ENCODE data around the gene WFIKKN1.

WFIKKN1 gene

DNA sequence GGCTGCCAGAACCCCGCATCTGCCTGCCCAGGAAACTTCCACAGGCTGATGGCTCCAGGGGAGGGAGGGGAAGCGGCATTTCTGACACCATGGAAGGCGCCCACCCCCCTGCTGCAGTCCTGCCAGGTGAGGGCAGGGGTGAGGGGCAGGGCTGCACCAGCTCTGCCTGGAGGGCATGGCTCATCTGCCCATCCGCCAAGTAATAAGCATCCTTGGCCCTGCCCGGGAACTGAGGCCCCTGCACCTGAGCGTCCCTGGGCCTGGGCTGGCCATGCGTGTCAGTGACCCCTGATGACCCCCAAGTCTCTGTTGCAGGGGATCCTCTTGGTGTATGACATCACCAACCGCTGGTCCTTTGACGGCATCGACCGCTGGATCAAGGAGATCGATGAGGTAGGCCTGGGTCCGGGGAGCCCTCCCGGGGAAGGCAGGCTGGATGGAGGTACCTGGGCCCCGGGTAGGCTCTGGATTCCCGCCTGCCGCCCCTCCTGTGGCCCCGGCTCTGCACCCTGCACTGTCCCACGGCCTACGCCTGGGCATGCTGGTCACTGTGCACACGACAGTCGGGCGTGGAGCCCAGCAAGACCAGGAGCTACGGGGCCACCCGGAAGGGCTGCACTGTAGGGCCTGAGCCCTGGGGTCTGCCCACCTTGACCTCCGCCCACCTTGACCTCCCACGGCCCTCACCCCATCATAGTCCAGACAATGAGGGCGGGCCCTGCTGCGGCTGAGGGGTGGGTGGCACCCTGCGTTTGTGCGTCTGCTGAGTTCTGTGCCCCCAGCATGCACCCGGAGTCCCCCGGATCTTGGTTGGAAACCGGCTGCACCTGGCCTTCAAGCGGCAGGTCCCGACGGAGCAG is 5.4 kb upstream of the WFIKKN1 start:
- DNase-seq: no peak

DNA sequence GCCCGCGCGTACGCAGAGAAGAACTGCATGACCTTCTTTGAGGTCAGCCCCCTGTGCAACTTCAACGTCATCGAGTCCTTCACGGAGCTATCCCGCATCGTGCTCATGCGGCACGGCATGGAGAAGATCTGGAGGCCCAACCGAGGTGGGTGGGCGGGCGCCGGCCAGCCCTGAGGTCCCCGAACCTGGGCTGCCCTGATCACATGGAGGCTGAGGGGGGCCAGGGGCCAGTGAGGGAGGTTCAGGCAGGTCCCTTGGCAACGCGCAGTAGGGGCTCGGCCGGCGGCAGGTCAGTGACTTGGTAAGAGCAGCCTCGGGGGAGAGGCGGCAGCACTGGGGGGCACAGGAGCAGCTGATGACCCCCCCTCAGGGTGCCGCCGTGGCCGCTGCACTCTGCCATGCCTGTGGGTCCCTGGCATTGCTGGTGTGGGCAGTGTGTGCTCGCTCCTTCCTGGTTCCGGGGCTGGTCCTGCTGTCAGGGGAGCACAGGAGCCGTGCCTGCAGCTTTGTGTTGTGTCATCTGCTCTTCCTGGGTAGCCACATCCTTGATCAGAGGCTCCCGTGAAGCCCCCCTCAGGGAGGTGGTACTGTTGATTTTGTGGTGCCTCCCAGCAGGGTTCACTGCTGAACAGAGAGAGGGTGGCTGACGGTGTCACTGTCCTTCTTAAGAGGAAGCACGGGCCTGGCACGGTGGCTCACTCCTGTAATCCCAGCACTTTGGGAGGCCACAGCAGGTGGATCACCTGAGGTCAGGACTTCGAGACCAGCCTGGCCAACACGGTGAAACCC is 4.6 kb upstream of the WFIKKN1 start:
- DNase-seq: no peak

DNA sequence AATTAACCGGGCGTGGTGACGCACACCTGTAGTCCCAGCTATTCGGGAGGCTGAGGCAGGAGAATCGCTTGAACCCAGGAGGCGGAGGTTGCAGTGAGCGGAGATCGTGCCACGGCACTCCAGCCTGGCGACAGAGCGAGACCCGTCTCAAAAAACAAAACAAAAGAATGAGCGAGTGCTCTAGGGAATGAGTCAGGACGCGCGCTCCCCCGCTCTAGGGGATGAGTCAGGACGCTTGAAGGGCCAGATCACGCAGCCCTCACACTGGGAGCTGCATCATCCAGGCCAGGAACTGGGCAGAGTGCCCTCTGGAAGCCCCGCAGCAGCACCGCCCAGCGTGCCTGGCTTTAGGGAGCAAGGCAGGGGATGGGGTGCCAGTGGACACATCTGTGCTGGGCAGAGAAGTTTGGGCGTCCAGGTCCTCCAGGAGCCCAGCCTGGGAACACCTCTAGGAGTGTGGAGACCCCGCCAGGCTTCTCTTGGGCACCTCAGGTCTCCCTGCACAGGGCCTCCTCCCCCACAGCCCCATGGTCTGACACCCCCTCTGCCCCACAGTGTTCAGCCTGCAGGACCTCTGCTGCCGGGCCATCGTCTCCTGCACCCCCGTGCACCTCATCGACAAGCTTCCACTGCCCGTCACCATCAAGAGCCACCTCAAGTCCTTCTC is 3.9 kb upstream of the WFIKKN1 start:
- no peak for DNase-seq

DNA sequence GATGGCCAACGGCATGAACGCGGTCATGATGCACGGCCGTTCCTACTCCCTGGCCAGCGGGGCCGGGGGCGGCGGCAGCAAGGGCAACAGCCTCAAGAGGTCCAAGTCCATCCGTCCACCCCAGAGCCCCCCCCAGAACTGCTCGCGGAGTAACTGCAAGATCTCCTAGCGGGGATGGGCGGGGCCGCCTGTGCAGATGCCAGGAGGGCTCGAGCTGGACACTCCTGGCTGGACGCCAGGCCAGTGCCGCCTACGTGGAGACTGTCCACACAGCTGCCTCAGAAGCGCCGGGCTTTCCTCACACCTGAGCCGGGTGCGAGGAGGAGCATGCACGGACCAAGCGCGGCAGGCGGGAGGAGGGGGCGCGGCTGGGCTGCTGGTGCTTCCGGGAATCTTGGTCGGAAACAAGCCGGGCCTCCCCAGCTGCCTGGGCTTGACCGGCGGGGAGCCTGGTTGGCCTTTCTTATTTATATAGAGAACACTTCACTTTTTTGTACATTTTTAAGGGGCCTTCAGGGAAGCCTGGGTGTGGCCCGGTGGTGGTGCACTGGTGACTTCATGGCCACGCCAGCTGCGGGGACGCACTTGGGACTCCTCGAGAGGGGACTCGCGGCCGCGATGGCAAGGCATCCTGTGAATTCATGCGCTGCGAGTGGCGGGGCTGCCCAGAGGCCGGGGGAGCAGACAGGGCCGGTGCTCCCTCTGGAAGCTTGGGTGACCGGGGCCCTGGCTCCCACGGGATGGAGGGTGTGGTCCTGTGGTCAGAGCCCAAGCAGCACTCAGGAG is 3.1 kb upstream of the WFIKKN1 start:
- DNase-seq: no peak

DNA sequence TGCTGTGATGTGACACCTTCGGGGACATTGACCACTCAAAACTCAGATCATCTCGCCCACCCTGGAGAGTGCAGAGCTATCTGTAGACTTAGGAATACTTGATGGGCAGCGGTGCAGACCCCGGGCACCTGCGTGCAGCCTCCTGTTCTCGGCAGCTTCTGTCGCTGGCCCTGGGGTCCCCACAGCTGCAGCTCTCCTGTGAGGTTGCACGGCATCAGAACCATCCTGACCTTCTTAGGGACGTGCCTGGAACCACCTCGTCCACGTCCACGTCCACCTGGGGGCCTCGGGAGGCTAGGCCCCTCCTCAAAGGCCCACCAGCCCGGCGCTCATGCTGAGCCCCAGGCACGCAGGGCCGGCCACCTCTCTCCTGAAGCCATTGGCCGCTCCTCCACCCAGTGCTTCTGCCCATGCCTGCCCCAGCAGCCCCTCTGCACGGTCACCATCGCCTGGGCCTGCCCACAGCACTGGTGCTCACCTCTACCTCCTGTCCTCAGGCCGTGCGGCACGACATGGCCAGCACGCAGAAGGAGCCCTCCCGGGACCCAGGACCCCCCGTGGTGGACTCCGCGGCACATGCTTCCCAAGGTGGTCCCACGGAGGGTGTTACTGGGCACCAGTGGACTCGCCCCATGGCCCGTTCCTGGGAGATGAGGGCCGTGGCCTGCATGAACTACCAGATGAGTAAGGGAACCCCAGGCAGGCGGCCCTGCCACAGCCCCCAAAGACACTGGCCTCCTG is 2.3 kb upstream of the WFIKKN1 start:
- no peak for DNase-seq

DNA sequence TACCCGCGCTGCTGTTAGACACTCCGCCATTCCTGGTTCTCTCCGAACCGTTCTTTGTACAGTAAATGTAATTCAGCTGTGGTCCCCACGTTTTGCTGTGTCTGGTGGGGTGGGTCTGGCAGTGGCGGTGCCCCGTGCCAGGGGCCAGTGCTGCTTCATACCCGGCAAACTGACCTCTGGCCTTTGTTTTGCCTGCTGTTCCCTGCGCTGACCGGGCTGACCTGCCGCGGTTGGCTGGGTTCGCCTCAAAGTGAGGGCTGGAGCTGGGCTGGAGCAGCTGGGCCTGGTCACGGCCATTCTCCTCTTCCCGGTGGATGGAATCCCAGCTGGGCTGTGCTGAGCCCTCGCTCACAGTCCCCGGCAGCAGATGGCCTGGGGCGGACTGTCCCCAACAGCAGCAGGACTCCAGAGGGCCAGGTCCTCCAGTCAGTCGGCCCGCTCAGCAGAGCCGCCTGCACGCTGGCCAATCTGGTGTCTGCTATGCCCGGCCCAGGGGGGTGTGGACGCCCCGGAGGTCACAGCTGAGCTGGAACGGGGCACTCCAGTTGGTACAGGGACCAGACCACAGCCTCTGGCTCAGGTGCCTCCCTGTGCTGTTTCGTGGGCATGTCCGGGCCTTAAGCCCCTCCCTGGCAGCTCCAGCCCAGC is 1.5 kb upstream of the WFIKKN1 start:
- DNase-seq: no peak

DNA sequence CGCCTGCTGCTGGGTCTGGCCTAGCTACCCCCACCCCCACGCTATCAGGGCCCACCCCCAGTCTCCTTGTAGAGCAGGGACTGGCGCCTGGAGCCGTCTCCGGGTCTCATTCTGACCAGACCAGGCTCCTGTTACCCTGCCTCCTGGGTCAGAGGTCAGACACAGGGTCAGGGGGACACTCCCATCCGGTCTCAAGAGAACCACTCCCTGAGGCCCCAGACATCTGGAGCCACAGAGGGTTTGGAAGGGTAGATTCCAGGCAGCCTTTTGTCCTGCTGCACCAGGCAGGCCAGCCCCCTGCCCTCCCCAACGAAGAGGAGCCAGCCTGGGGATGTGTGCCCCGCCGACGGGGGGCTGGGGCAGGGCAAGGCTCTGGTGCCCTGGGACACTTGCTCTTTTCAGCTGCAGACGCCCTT is 944 bp upstream of the WFIKKN1 start:
- no peak for DNase-seq

DNA sequence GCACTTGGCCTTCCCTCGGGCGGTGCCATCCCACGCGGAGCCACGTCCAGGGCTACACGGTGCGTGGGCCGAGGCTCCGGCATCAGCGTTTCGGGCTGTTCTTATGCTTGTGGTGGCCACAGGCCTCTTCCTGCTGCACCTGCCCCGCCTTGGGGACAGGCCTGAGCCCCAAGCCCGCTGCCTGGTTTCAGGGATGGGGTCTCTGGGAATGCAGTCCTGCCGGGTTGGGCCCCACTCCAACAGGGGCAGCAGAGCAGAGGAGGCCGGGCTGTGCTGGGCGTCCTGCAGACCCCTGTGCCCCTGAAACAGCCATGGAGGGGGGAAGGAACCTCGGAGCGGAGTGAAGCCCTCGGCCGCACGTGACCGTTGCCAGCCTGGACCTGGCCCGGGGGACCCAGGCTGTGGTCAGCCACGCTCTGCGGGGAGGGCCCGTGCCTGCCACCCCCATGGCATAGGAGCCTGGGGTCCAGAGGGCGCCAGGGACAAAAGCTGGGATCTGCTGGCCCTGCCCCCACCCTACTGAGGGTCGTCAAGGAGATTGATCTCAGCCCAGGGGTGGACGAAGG is 453 bp upstream of the WFIKKN1 start:
- DNase-seq: no peak

DNA sequence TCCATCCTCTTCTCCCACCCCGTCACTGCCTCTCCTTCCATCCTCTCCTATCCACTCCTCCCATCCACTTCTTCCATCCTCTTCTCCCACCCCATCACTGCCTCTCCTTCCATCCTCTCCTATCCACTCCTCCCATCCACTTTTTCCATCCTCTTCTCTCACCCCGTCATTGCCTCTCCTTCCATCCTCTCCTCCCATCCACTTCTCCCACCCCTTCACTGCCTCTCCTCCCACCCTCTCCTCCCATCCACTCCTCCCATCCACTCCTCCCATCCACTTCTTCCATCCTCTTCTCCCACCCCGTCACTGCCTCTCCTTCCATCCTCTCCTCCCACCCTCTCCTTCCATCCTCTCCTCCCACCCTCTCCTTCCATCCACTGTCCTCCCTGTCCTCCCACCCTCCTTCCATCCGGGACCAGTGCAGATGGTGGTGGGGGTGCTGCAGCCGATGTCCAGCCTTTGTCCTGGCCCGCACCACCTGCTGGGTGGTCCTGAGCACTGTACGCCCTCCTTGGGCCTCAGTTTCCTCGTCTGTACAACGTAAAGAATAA is 1.1 kb downstream of the WFIKKN1 start:
- no peak for DNase-seq

DNA sequence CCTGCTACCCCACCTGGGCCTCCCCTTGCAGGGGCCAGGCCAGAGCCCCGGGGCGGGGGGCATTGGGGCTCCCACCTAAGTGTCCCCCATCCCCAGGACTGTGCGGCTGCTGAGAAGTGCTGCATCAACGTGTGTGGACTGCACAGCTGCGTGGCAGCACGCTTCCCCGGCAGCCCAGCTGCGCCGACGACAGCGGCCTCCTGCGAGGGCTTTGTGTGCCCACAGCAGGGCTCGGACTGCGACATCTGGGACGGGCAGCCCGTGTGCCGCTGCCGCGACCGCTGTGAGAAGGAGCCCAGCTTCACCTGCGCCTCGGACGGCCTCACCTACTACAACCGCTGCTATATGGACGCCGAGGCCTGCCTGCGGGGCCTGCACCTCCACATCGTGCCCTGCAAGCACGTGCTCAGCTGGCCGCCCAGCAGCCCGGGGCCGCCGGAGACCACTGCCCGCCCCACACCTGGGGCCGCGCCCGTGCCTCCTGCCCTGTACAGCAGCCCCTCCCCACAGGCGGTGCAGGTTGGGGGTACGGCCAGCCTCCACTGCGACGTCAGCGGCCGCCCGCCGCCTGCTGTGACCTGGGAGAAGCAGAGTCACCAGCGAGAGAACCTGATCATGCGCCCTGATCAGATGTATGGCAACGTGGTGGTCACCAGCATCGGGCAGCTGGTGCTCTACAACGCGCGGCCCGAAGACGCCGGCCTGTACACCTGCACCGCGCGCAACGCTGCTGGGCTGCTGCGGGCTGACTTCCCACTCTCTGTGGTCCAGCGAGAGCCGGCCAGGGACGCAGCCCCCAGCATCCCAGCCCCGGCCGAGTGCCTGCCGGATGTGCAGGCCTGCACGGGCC is 1.9 kb downstream of the WFIKKN1 start:
- DNase-seq: no peak

DNA sequence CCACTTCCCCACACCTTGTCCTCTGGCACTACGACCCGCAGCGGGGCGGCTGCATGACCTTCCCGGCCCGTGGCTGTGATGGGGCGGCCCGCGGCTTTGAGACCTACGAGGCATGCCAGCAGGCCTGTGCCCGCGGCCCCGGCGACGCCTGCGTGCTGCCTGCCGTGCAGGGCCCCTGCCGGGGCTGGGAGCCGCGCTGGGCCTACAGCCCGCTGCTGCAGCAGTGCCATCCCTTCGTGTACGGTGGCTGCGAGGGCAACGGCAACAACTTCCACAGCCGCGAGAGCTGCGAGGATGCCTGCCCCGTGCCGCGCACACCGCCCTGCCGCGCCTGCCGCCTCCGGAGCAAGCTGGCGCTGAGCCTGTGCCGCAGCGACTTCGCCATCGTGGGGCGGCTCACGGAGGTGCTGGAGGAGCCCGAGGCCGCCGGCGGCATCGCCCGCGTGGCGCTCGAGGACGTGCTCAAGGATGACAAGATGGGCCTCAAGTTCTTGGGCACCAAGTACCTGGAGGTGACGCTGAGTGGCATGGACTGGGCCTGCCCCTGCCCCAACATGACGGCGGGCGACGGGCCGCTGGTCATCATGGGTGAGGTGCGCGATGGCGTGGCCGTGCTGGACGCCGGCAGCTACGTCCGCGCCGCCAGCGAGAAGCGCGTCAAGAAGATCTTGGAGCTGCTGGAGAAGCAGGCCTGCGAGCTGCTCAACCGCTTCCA is 2.7 kb downstream of the WFIKKN1 start:
- no peak for DNase-seq

DNA sequence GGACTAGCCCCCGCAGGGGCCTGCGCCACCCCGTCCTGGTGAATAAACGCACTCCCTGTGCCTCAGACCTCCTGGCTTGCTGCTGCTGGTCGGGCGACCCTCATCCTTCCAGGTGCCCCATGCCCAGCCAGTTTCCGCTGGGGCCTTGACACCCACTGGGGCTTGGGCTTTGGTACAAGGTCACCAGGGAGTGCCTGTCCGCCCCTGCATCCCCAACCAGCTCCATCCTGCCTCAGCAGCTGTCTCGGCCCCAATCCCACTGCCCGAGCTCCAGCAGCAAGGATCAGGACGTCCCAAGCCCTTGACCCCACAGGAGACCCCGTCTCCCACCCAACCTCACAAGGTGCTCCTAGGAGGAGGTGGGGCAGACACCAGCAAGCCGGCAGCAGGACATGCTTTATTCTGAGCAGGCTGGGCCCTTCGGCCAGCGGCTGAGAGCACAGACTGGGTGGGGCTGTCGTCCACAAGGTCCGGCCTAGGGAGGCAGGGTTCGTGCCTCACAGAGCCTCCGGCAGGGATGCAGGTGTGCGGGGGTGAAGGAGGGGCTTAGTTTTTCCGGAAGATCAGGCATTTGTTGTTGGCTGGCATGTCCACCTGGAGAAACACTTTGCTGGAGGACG is 3.4 kb downstream of the WFIKKN1 start:
- no peak for DNase-seq

DNA sequence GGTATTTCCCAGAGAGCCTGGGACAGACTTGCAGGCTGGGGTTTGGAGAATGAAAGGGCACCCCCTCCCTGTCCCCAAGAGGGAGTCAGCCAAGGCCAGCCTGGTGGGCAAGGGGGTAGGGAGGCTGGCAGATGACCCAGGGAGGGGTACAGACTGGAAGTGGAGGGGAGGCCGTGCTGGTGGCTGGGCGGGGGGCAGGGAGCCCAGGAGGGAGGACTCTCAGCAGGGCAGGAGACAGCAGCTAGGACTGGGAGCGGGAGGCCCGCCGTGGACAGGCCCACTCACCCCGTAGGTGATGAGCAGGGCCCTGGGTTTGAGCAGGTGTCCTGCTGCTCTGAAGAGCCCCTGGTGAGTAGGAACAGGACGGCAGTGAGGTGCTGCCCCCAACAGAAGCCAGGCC is 4.2 kb downstream of the WFIKKN1 start:
- DNase-seq: no peak

DNA sequence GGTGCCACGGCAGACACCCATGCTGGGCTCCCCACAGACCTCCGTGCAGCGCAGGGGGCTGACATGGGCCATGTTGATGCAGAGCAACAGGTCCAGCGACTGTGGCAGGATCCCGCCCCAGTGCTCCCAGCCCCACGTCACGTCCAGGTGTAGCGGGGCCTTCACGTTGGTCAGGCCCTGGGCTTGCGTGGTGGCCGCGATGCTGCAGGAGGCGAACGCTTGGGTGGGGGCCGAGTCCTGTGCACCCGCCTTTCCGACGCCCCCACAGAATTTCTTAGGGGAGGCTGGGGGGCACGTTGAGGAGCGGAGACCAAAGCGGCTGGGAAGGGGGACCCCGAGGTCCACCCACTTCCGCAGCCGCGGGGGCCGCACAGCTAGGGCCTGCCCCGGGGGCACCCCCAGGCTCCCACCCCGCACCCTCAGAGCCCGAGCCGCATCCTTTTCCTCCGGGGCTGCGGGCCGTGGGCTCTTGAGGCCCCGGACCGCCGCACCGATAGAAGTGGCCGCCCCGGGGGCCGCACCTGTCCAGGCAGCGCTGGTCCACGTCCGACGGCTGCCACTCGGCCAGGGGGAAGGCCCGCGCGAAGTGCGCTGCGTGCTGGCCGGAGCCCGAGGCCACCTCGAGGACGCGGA is 4.9 kb downstream of the WFIKKN1 start:
- DNase-seq: no peak

DNA sequence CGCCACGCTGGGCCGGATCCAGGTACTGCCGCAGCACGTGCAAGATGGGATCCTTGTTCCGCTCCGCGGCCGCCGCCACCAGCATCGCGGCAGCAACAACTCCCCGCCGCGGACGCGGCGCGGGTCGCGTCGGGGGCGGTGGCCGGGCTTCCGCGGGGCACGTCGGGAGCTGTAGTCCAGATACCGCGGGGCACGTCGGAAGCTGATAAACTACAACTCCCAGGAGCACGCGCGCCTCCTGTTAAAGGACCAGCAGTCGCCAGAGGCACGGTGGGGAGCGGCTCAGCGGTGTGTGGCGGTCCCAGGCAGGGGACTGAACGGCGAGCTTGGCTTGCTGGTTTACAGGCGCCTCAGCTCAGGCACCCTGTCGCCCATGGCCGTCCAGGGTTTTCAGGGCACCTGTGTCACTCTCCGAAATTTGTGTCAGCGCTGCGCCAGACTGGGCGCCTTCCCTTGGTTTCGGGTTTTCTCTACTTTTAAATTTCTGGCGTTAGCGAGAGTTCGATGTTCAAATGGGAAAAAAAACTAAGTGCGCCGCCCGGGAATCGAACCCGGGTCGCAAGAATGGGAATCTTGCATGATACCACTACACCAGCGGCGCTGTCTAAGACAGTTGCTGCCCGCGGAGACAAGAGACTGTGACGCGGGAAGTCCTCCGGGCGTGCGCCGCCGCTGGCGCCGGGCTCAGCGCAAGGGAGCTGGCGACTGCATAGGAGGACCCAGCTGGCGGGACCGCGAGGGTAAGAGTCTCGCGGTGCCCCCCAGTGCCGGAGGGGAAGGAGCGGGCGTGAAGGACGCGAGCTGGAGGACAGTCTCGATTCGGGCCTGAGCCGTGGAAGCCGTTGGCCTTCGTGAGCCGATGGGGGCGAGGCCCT is 5.7 kb downstream of the WFIKKN1 start, which contains the start of gene METTL26:
Gene METTL26, minus strand, starts transcription at position 100 of the 875 bp plus-strand sequence. Its CDS starts 15 bp downstream, at position 85.
- peak; percentile 95 for DNase-seq

DNA sequence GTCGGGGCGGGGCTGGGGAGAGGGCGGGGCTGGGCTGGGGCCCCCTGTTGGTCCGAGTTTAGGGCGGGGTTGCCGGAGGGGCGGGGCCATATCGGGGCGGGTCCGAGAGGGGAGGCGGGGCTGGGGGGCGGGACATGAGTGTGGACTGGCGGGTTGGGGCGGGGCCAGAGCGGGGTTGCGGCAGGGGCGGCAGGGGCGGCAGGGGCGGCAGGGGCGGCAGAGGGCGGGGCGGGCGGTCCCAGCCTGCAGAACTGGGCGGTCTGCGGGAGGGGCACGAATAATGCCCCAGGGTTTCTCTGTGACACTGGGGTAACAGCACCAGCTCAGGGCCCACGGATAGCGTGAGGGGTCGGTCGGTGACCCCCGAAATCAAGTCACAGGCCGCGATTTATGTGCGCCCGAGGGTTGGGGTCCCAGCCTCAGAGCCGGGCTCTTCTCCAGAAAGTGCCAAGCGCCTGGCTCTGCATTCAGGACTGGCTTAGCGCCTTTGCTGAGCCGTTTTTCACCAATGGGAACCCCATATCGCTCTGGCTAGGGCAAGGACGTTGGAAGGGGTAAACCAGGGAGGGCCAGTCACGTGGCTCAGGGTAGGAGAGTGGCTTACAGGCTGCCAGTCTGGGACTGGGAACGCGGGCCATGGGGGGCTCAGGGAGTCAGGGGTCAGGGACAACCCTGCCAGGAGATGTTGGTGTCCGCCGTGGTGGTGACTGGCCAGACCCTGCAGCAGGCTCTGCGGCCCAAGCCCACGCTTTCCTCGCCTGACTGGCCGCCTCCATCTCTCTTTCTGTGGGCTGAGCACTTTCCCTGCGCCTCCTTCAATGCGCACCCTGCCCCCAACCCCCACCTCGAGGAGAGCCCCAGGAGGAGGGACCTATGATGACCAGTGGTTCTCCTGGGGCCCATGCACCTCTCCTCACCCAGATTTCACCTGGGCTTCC is 6.6 kb downstream of the WFIKKN1 start:
- DNase-seq: peak; percentile 95
